Stimulated activated CD4-positive, alpha-beta T cell treated with anti-CD3 and anti-CD28 coated beads, TNF-alpha, amount 100 ng/mL, for 1 hour (primary cell): ENCODE data around the gene FBLL1.
"Not testable (repeated sequence)": the region's sequence is repeated elsewhere in the genome, so short reads cannot be mapped to it uniquely, and the experiment has no call there.

Experiments used
- DNase-seq, 3 donors: peaks; one replicate each; pipeline ENCODE4 v3.0.0-alpha.2; 2020; ENCODE audit warnings: low read depth in 3 of 3, low spot score in 1 of 3

The FBLL1 gene

DNA sequence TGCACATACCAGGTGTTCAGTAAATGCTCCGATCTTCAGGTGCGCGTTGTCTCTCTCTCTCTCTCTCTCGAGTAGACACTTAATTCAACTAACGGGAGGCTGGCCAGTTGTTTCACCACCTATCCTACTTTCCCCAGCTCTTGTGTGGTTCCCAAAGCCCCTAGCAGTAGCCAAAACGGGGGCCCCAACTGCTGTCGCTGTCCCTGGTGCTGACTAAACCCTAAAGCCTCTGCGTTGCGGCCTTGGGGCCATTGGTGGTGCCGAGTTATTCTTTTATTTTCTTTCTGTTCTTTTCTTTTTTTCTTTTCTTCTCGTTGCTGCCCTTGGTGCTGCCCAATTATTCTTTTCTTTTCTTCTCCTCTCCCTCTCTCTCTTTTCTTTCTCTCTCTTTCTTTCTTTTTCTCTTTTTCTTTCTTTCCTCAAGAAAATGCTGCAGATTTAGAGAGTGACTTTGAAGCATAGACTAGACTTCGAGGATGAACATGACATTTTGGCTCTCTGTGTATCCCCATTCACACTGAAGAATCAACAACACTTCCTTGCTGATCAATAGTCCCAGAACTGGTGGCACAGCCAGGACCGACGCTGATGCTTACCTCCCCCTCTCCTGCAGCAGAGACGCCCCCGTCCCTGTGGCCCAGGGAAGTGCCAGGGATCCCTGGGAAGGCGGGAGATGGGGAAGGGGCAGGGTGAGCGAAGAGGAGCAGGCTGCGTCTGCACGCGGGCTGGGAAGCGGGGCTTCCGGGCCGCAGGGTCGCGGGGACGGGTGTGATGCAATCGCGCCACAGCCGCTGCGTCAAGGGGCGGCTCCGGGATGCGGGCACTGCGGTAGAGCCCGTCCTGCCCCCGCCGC, at the start of gene FBLL1:
Gene FBLL1, plus strand, starts transcription at position 785 of the 853 bp plus-strand sequence. CDS start 200 bp downstream, outside the sequence.
- no peak for DNase-seq

- no peak for DNase-seq
These were observed 48.5 kb upstream of the FBLL1 start for GRCh38 chr5:168480601-168481000.

DNA sequence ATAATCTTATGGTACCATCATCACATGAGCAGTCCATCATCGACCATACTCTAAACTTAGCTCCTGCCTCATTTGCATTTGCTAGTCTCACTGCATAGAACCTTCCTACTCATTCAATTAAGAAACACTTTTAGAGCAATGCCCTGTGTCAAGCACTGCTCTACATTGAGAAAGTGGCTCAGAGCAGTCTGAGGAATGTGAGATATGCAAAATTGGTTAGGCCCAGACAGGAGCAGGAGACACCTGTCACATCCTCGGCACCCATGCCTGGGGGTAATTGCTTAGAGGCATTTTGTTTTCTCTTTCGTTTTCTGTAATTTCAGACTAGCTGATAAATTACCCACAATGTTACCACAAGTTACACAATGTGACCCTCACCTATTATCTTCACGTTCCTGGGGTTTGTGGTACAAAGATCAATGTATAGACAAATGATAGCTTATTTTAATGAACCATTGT, 47.7 kb upstream of the FBLL1 start:
- no peak for DNase-seq

DNA sequence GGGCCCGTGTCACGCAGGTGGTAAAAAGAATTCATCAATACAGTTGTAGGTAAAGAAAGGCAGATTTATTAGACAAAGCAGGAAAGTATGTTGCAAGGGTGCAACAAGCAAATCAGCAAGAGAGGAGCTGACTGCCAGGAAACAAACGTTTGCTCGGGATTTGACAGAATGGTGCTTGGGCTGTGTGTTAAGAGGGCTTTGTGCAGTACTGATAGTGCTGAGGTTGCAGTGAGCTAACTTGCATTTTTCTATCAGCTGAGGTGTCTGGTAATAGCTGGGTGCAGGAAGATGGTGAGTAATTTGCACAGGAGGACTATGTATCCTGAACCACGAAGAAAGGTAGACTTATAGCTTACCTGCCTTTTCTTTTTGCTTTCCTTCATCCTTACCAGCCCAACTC, 46.7 kb upstream of the FBLL1 start:
- no peak for DNase-seq

DNA sequence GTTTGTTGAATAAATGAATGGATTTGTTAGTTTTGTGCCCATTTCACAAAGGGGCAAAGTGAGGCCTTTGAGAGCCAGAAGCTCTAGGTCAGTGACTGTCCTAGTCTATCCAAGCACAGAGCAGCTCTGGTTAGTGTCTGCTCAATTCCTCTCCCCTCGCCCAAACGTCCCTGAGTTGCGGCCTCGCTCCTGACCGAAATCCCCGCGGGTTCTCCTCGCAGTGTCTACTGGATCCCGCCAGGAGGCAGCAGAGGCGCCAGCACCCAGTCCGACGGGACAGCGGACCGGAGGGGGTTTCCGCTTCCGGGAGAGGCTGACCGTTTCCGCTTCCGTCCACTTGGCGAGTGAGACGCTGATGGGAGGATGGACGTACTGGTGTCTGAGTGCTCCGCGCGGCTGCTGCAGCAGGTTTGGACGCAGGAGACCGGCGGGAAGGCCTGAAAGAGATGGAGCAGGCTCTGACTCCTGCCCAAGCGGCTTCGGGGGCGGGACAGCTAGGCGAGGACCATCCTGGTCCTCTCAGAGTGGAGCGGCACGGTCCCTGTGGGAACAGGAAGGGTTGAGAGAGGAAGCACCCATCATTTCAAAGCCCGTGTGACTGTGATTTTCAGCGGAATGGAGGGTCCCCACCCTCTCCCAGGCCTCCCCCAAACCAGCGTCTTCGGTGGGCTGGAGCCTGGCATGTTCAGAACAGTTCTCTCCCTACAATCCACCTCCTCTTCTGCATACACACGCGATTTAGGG, 42.8 kb upstream of the FBLL1 start, which contains the start of gene RARS1:
Gene RARS1, plus strand, starts transcription at position 336 of the 744 bp plus-strand sequence. Its CDS starts 28 bp downstream, at position 364.
- peak; percentile 50 to 80 (median 66) for DNase-seq

DNA sequence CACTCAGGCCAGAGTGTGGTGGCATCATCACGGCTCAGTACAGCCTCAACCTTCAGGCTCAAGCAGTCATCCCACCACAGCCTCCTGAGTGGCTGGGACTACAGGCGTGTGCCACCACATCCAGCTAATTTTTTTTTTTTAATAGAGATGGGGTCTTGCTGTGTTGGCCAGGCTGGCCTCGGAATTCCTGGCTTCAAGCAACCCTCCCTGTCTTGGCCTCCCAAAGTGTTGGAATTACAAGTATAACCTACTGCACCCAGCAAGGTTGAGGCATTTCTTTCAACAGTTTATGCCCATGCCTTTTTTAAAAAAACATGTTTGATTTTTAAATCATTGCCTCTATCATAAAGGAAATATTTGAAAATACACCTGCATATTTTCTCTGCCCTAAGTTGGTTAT, 40.0 kb upstream of the FBLL1 start:
- DNase-seq, result no peak

GRCh38 chr5:168494057-168494555, 35.0 kb upstream of the FBLL1 start:
- no peak for DNase-seq

DNA sequence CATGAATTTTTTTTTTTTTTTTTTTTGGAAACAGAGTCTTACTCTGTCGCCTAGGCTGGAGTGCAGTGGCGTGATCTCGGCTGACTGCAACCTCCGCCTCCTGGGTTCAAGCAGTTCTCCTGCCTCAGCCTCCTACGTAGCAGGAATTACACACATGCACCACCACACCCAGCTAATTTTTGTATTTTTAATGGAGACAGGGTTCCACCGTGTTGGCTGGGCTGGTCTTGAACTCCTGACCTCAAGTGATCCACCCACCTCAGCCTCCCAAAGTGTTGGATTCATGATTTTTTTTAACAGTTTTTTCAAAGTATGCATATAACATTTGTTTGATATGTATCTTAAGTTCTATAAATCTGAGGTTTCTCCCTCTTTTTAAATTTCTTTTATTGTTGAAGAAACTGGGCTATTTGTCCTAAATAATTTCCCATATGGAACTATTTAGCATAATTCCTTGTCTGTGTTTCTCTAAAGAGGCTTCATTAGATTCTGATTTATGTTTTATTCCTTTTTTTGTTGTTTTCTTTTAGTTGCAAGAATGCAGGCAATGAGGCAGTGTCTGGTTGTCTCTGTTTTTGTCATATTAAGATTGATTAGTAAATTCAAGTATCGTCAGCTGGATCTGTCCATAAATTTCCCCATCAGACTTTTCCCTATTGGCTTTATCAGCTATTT, 26.4 kb upstream of the FBLL1 start:
- no peak for DNase-seq

- no peak for DNase-seq
These were observed 15.2 kb upstream of the FBLL1 start for GRCh38 chr5:168513861-168514428.

- no peak for DNase-seq
These were observed 3.2 kb upstream of the FBLL1 start for GRCh38 chr5:168525856-168526255.

GRCh38 chr5:168527756-168528295, 1.3 kb upstream of the FBLL1 start:
- DNase-seq, result no peak

GRCh38 chr5:168529374-168530234, 499 bp downstream of the FBLL1 start:
- no peak for DNase-seq

DNA sequence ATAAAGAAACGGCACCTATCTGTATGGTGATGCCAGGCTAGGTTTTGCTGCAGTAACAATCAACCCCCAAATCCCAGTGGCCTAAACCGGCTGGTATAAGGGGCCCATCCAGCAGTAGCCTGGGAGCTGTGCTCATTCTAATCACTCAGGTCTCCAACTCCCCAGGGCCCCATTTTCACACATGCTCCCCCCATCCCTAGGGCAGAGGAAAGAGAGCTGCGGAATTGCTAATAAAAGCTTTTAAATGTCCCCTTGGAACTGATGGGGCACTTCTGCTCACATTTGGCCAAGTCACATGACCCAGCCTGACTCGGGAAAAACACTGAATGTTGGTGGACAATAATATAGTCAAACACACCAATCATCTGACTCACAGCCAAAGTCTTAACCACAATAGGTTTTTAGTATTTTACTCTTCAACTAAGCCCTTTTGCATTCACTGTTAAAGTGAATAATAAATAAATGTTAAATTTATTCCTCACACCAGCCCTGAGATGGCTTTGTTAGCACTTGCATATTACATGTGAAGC, 1.6 kb downstream of the FBLL1 start:
- DNase-seq, result no peak

- DNase-seq, result no peak
These were observed 2.1 kb downstream of the FBLL1 start for GRCh38 chr5:168531191-168531590.

GRCh38 chr5:168531987-168532864, 3.1 kb downstream of the FBLL1 start:
- no peak for DNase-seq

- not testable (repeated sequence) for DNase-seq
These were observed 5.2 kb downstream of the FBLL1 start for GRCh38 chr5:168534351-168534750.

DNA sequence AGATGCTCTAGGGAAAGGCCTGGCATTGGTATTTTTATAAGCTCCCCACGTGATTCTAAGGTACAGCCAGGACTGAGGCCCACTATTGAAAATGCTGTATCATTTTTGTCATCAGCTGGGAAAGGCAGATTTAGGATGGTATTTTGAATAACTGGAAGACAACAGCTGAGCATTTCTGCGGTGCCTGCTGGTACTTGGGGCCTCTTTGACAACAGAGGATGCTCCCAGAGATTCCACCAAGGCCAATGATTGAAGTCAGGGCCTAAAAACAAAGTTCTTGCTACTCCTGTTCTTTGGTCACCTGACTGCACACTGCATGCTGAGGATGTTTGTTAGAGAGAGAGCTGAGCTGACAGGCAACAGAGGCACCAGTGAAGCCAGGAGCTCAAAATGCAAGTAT, 8.1 kb downstream of the FBLL1 start:
- no peak for DNase-seq

DNA sequence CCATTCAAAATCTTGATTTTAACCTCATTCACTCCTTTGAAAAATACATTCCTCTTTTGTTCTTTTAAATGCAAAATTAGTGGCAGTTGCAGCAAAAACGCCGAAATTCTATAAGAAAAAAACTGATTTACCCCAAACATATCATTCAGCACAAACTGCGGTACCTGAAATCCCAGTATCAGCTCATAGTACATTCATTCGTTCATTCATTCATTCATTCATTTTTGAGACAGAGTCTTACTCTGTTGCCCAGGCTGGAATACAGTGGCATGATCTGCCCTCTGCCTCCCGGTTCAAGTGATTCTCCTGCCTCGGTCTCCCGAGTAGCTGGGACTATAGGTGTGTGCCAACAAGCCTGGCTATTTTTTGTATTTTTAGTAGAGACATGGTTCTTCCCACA, 20.4 kb downstream of the FBLL1 start:
- no peak for DNase-seq

- no peak for DNase-seq
These were observed 21.6 kb downstream of the FBLL1 start for GRCh38 chr5:168550656-168551055.
